ENCODE data around the gene FRMD4B. TPM values are rescaled to one million over a fixed set of nuclear protein-coding genes. Genes with fewer than 3 reads are reported as not detected.

The FRMD4B gene
- total RNA-seq, 1 donor from 2014 or later = 17.3 TPM

GRCh38 chr3:69292959-69293574 is 92.8 kb downstream of the FRMD4B start:
- Histone ChIP-seq H3K79me2 (ENCODE audit: low read depth) (no peaks in the 10 kb centered on the region), H3K4me2 (peak overlapping the region; percentile 2), H4K20me1 (ENCODE audit: low read depth) (no peaks in the 10 kb centered on the region), H3K27me3 (no peaks in the 10 kb centered on the region), H3K27ac (no peak overlapping the region), H3F3A (ENCODE audit: low read depth) (peaks cover 26% of the 10 kb centered on the region), H3K4me1 (peaks cover 44% of the 10 kb centered on the region), H3K9ac (no peak overlapping the region), H3K36me3 (no peaks in the 10 kb centered on the region), H2AFZ (replicated peaks) (no peak overlapping the region), H3K4me3 (no peak overlapping the region), H3K9me3 (ENCODE audit: low read depth) (no peaks in the 10 kb centered on the region)
- Mint-ChIP-seq H3K27me3 (ENCODE audit: insufficient read depth, low read depth) (peaks cover 7% of the 10 kb centered on the region), H3K36me3 (no peaks in the 10 kb centered on the region), H3K9me3 (no peaks in the 10 kb centered on the region), H3K4me1 (peaks cover 61% of the 10 kb centered on the region), H3K4me3 (no peak overlapping the region), H3K27ac (peak overlapping the region; percentile 31)
- TF ChIP-seq EZH2phosphoT487 (IDR thresholded peaks at IDR 0.05) = no peak
- no peak for TF ChIP-seq CTCF (IDR thresholded peaks at IDR 0.05)
- no peak for TF ChIP-seq EZH2 (IDR thresholded peaks at IDR 0.05)
- DNase-seq (ENCODE audit: low spot score) = no peak

- peak; percentile 22 for DNase-seq (ENCODE audit: low spot score)
- Mint-ChIP-seq H3K4me1 (peaks cover 70% of the 10 kb centered on the region), H3K27me3 (ENCODE audit: insufficient read depth, low read depth) (peaks cover 7% of the 10 kb centered on the region), H3K4me3 (no peak overlapping the region), H3K36me3 (no peaks in the 10 kb centered on the region), H3K27ac (no peak overlapping the region), H3K9me3 (no peaks in the 10 kb centered on the region)
- Histone ChIP-seq H3K27ac (no peak overlapping the region), H3K27me3 (no peaks in the 10 kb centered on the region), H3K4me1 (peaks cover 52% of the 10 kb centered on the region), H4K20me1 (ENCODE audit: low read depth) (no peaks in the 10 kb centered on the region), H3K79me2 (ENCODE audit: low read depth) (no peaks in the 10 kb centered on the region), H3K36me3 (no peaks in the 10 kb centered on the region), H3K9ac (no peak overlapping the region), H3K9me3 (ENCODE audit: low read depth) (no peaks in the 10 kb centered on the region), H2AFZ (replicated peaks) (no peak overlapping the region), H3K4me3 (no peak overlapping the region), H3F3A (ENCODE audit: low read depth) (peaks cover 35% of the 10 kb centered on the region), H3K4me2 (peak overlapping the region; percentile 2)
- no peak for TF ChIP-seq EZH2phosphoT487 (IDR thresholded peaks at IDR 0.05)
These were observed 93.7 kb downstream of the FRMD4B start for GRCh38 chr3:69292185-69292584.

- Histone ChIP-seq H3F3A (ENCODE audit: low read depth) (peaks cover 36% of the 10 kb centered on the region), H3K36me3 (no peaks in the 10 kb centered on the region), H3K4me2 (peak overlapping the region; percentile 23), H3K4me1 (peaks cover 56% of the 10 kb centered on the region), H4K20me1 (ENCODE audit: low read depth) (no peaks in the 10 kb centered on the region), H2AFZ (replicated peaks) (no peak overlapping the region), H3K9me3 (ENCODE audit: low read depth) (no peaks in the 10 kb centered on the region), H3K79me2 (ENCODE audit: low read depth) (no peaks in the 10 kb centered on the region), H3K9ac (no peak overlapping the region), H3K27me3 (no peaks in the 10 kb centered on the region), H3K27ac (no peak overlapping the region), H3K4me3 (no peak overlapping the region)
- Mint-ChIP-seq H3K27me3 (ENCODE audit: insufficient read depth, low read depth) (peaks cover 7% of the 10 kb centered on the region), H3K4me3 (no peak overlapping the region), H3K36me3 (no peaks in the 10 kb centered on the region), H3K4me1 (peaks cover 70% of the 10 kb centered on the region), H3K9me3 (peaks cover 3% of the 10 kb centered on the region), H3K27ac (peak overlapping the region; percentile 72)
- TF ChIP-seq EZH2phosphoT487 (IDR thresholded peaks at IDR 0.05) (no peak), CTCF (IDR thresholded peaks at IDR 0.05) (no peak), EZH2 (IDR thresholded peaks at IDR 0.05) (no peak)
- DNase-seq (ENCODE audit: low spot score) = peak; percentile 8
These were observed 95.5 kb downstream of the FRMD4B start for GRCh38 chr3:69290430-69290829.

- no peak overlapping the region for H2AFZ ChIP-seq (replicated peaks)
- DNase-seq (ENCODE audit: low spot score) = no peak
- no peaks in the 10 kb centered on the region for H4K20me1 ChIP-seq (ENCODE audit: low read depth)
- peaks cover 3% of the 10 kb centered on the region for H3K36me3 Mint-ChIP-seq
- no peak for TF ChIP-seq EZH2phosphoT487 (IDR thresholded peaks at IDR 0.05)
- no peak for TF ChIP-seq EZH2 (IDR thresholded peaks at IDR 0.05)
- TF ChIP-seq CTCF (IDR thresholded peaks at IDR 0.05) = no peak
- peak overlapping the region; percentile 23 for H3K4me2 ChIP-seq
- peaks cover 7% of the 10 kb centered on the region for H3K27me3 Mint-ChIP-seq (ENCODE audit: insufficient read depth, low read depth)
- no peak overlapping the region for H3K27ac Mint-ChIP-seq
- peaks cover 36% of the 10 kb centered on the region for H3F3A ChIP-seq (ENCODE audit: low read depth)
- no peak overlapping the region for H3K4me3 ChIP-seq
- peaks cover 5% of the 10 kb centered on the region for H3K9me3 Mint-ChIP-seq
- H3K4me1 ChIP-seq = peaks cover 56% of the 10 kb centered on the region
- no peak overlapping the region for H3K9ac ChIP-seq
- H3K79me2 ChIP-seq (ENCODE audit: low read depth) = no peaks in the 10 kb centered on the region
- H3K27ac ChIP-seq = no peak overlapping the region
- no peaks in the 10 kb centered on the region for H3K27me3 ChIP-seq
- peaks cover 67% of the 10 kb centered on the region for H3K4me1 Mint-ChIP-seq
- no peaks in the 10 kb centered on the region for H3K36me3 ChIP-seq
- H3K9me3 ChIP-seq (ENCODE audit: low read depth) = no peaks in the 10 kb centered on the region
- H3K4me3 Mint-ChIP-seq = no peak overlapping the region
These were observed 95.9 kb downstream of the FRMD4B start for GRCh38 chr3:69290006-69290405.

Measured in neural progenitor cell (in vitro differentiated cells).